GM23338 (cell line): ENCODE measurements around the gene PLG. TPM values are rescaled to one million over a fixed set of nuclear protein-coding genes. Genes with fewer than 3 reads are reported as not detected.

Experiments used
- ATAC-seq: fragments of 200-7000 bp; cut with Tn5 transposase; 3 replicates; pipeline ENCODE4 v1.9.1; 2020
- DNase-seq: peaks from one replicate; pipeline ENCODE4 v3.0.0-alpha.2; 2015; ENCODE audit warnings: low spot score
- H2AFZ ChIP-seq: fragments of 200-600 bp; sonication (generic); 2 replicates; pipeline ENCODE4 v1.8.0; 2016; ENCODE audit warnings: antibody characterized with exemption, mild to moderate bottlenecking, moderate library complexity
- H3F3A ChIP-seq: fragments of 200-600 bp; sonication (generic); replicated peaks from 2 replicates; pipeline ENCODE4 v1.8.0; 2017; ENCODE audit warnings: antibody characterized with exemption, mixed run types, low read depth
- H3K27ac ChIP-seq: fragments of 200-600 bp; sonication (generic); 2 replicates; pipeline ENCODE4 v1.6.1; 2016; ENCODE audit warnings: low read depth
- H3K27me3 ChIP-seq: fragments of 200-600 bp; sonication (generic); 2 replicates; pipeline ENCODE4 v1.8.0; 2016; ENCODE audit warnings: mild to moderate bottlenecking, mixed run types, moderate library complexity; ENCODE audit not compliant: insufficient read depth
- H3K36me3 ChIP-seq: fragments of 200-600 bp; sonication (generic); 2 replicates; pipeline ENCODE4 v1.8.0; 2016; ENCODE audit warnings: mild to moderate bottlenecking; ENCODE audit not compliant: insufficient read depth
- H3K4me1 ChIP-seq: fragments of 200-600 bp; sonication (generic); 2 replicates; pipeline ENCODE4 v1.8.0; 2016; ENCODE audit warnings: mild to moderate bottlenecking, moderate library complexity; ENCODE audit not compliant: insufficient read depth
- H3K4me2 ChIP-seq: fragments of 200-600 bp; sonication (generic); 2 replicates; pipeline ENCODE4 v1.7.1; 2017; ENCODE audit warnings: mixed run types
- H3K4me3 ChIP-seq: fragments of 200-600 bp; sonication (generic); 2 replicates; pipeline ENCODE4 v1.6.1; 2016; ENCODE audit warnings: mixed run types
- H3K79me2 ChIP-seq: fragments of 200-600 bp; sonication (generic); replicated peaks from 2 replicates; pipeline ENCODE4 v1.8.0; 2017; ENCODE audit warnings: mild to moderate bottlenecking; ENCODE audit not compliant: insufficient read depth
- H3K9me2 ChIP-seq: fragments of 200-600 bp; sonication (generic); 2 replicates; pipeline ENCODE4 v1.8.0; 2017; ENCODE audit not compliant: insufficient read depth
- H4K20me1 ChIP-seq: fragments of 200-600 bp; sonication (generic); replicated peaks from 2 replicates; pipeline ENCODE4 v1.8.0; 2017; ENCODE audit warnings: mild to moderate bottlenecking; ENCODE audit not compliant: insufficient read depth
- H3K27ac Mint-ChIP-seq: 2 replicates; pipeline ENCODE4 v1.8.0; 2020; ENCODE audit warnings: inconsistent platforms, mild to moderate bottlenecking, moderate library complexity, mixed read lengths
- H3K27me3 Mint-ChIP-seq: 3 replicates; pipeline ENCODE4 v1.8.0; 2022; ENCODE audit warnings: low read depth, mild to moderate bottlenecking, moderate library complexity, mixed read lengths, inconsistent platforms; ENCODE audit not compliant: insufficient read depth, poor library complexity
- H3K36me3 Mint-ChIP-seq: 3 replicates; pipeline ENCODE4 v1.8.0; 2021; ENCODE audit warnings: low read depth, mild to moderate bottlenecking, inconsistent platforms, moderate library complexity, mixed read lengths
- H3K4me1 Mint-ChIP-seq: 3 replicates; pipeline ENCODE4 v1.8.0; 2020; ENCODE audit warnings: mild to moderate bottlenecking, inconsistent platforms, mixed read lengths
- H3K4me3 Mint-ChIP-seq: 3 replicates; pipeline ENCODE4 v1.8.0; 2021; ENCODE audit warnings: moderate library complexity, mild to moderate bottlenecking, inconsistent platforms, mixed read lengths
- H3K9me3 Mint-ChIP-seq: 3 replicates; pipeline ENCODE4 v1.8.0; 2020; ENCODE audit warnings: moderate library complexity, mild to moderate bottlenecking, inconsistent platforms, mixed read lengths
- CREB1 ChIP-seq: fragments of 250-450 bp; sonication (Bioruptor Pico); IDR thresholded peaks from 2 replicates; pipeline ENCODE4 v1.5.0; 2020; ENCODE audit warnings: low read depth, mild to moderate bottlenecking, moderate library complexity
- EZH2 ChIP-seq: fragments of 200-600 bp; sonication (generic); IDR thresholded peaks from one replicate; pipeline ENCODE4 v1.8.0; 2017; ENCODE audit warnings: antibody characterized with exemption, mild to moderate bottlenecking, low read depth; ENCODE audit not compliant: unreplicated experiment
- JUNB ChIP-seq: IDR thresholded peaks from one replicate; pipeline ENCODE4 v1.6.1; 2016; ENCODE audit warnings: antibody characterized with exemption; ENCODE audit not compliant: unreplicated experiment
- NANOG ChIP-seq: IDR thresholded peaks from 2 replicates; pipeline ENCODE4 v1.6.1; 2016; ENCODE audit warnings: antibody characterized with exemption, borderline replicate concordance
- STAT1 ChIP-seq: IDR thresholded peaks from one replicate; pipeline ENCODE4 v1.6.1; 2016; ENCODE audit warnings: antibody characterized with exemption; ENCODE audit not compliant: unreplicated experiment
- polyA plus RNA-seq: library from polyadenylated mRNA; unstranded; fragments of >200 nt; fragmentation: Nextera tagmentation; extraction: Ambion mirVana; gene quantifications from 2 replicates; pipeline ENCODE4 v1.2.1, GENCODE V29; 2016
- total RNA-seq: library from RNA; depleted of rRNA; stranded (reverse); fragments of >200 nt; shearing (Covaris generic); gene quantifications from 2 replicates; pipeline ENCODE4 v1.2.3, GENCODE V29; 2014
- TF ChIP-seq, protein P1 (sequence below), 2 experiments: fragments of 200-600 bp in 1 of 2; sonication (generic) in 1 of 2; conservative IDR thresholded peaks; 2 replicates each; pipeline versions ENCODE4 v1.5.1 to v1.6.1; 2016 to 2017; ENCODE audit warnings: antibody characterized with exemption in 2 of 2, low read depth in 2 of 2, mild to moderate bottlenecking in 2 of 2, moderate library complexity in 1 of 2
- TF ChIP-seq, protein P2 (sequence below): fragments of 250-450 bp; sonication (Bioruptor Pico); IDR thresholded peaks from 2 replicates; pipeline ENCODE4 v1.5.0; 2020; ENCODE audit warnings: mild to moderate bottlenecking, moderate library complexity
- TF ChIP-seq, protein P3 (sequence below): IDR thresholded peaks from one replicate; pipeline ENCODE4 v1.6.1; 2018; ENCODE audit warnings: antibody characterized with exemption; ENCODE audit not compliant: unreplicated experiment

PLG gene
- total and polyA plus RNA-seq, 2 experiments from 2014 or later, result not detected

DNA sequence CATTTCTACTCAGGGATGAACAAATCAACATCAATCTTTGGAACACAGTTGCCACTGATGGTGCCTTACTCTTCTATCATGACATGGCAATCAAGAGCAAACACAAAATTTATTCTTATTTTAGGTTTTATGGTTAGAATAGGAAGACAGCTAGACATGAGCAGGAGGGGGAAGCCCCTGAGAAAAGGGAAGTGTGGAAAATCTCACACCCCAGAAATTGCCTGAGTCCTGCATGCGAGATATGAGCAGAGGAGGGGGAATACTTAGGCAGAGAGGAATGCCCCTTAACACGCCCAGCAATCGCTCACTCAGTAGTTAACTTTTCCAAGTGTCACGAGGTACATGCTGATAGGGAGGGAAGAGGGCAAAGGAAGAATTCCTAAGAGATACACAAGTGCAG lies 79.3 kb downstream of the PLG start (continued):
- TF ChIP-seq, protein P1, sequence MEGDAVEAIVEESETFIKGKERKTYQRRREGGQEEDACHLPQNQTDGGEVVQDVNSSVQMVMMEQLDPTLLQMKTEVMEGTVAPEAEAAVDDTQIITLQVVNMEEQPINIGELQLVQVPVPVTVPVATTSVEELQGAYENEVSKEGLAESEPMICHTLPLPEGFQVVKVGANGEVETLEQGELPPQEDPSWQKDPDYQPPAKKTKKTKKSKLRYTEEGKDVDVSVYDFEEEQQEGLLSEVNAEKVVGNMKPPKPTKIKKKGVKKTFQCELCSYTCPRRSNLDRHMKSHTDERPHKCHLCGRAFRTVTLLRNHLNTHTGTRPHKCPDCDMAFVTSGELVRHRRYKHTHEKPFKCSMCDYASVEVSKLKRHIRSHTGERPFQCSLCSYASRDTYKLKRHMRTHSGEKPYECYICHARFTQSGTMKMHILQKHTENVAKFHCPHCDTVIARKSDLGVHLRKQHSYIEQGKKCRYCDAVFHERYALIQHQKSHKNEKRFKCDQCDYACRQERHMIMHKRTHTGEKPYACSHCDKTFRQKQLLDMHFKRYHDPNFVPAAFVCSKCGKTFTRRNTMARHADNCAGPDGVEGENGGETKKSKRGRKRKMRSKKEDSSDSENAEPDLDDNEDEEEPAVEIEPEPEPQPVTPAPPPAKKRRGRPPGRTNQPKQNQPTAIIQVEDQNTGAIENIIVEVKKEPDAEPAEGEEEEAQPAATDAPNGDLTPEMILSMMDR (conservative IDR thresholded peaks at IDR 0.05; ENCODE audit: low read depth in 2 of 2), result no peak
- TF ChIP-seq EZH2, result no peak

DNA sequence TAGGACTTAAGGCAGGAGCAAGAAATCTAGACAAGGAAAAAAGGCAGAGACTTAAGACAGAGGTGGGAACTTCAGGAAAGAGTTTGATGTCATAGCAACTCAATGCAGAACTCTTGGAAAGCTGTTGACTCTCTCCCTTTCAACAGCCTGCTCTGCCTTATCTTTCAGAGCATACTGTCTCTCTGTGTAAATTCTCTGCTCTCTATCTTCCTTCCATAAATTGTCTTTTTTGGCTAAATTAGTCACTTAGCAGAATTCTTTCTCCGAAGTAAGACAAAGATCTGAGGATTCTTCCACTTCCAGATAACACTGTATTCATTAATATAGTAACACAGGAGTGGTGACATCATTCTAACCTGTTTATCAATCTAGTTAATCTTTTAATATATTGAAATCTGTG lies 80.2 kb downstream of the PLG start:
- H3K79me2 ChIP-seq, result no peaks in the 10 kb centered on the region
- H3K4me1 ChIP-seq, result no peaks in the 10 kb centered on the region
- H3K36me3 ChIP-seq, result no peaks in the 10 kb centered on the region
- ATAC-seq (no peak), DNase-seq (no peak)
- H3K4me3 ChIP-seq, result no peak overlapping the region
- H3K27ac Mint-ChIP-seq, result no peak overlapping the region
- H4K20me1 ChIP-seq, result no peaks in the 10 kb centered on the region
- H3K4me3 Mint-ChIP-seq, result no peak overlapping the region
- H3F3A ChIP-seq, result no peaks in the 10 kb centered on the region
- no peak overlapping the region for H3K4me2 ChIP-seq
- H3K9me3 Mint-ChIP-seq, result no peaks in the 10 kb centered on the region
- no peak overlapping the region for H2AFZ ChIP-seq
- H3K36me3 Mint-ChIP-seq, result no peaks in the 10 kb centered on the region
- no peaks in the 10 kb centered on the region for H3K4me1 Mint-ChIP-seq
- H3K9me2 ChIP-seq, result no peaks in the 10 kb centered on the region
- H3K27ac ChIP-seq, result no peak overlapping the region
- H3K27me3 ChIP-seq, result no peaks in the 10 kb centered on the region
- TF ChIP-seq, protein P2, sequence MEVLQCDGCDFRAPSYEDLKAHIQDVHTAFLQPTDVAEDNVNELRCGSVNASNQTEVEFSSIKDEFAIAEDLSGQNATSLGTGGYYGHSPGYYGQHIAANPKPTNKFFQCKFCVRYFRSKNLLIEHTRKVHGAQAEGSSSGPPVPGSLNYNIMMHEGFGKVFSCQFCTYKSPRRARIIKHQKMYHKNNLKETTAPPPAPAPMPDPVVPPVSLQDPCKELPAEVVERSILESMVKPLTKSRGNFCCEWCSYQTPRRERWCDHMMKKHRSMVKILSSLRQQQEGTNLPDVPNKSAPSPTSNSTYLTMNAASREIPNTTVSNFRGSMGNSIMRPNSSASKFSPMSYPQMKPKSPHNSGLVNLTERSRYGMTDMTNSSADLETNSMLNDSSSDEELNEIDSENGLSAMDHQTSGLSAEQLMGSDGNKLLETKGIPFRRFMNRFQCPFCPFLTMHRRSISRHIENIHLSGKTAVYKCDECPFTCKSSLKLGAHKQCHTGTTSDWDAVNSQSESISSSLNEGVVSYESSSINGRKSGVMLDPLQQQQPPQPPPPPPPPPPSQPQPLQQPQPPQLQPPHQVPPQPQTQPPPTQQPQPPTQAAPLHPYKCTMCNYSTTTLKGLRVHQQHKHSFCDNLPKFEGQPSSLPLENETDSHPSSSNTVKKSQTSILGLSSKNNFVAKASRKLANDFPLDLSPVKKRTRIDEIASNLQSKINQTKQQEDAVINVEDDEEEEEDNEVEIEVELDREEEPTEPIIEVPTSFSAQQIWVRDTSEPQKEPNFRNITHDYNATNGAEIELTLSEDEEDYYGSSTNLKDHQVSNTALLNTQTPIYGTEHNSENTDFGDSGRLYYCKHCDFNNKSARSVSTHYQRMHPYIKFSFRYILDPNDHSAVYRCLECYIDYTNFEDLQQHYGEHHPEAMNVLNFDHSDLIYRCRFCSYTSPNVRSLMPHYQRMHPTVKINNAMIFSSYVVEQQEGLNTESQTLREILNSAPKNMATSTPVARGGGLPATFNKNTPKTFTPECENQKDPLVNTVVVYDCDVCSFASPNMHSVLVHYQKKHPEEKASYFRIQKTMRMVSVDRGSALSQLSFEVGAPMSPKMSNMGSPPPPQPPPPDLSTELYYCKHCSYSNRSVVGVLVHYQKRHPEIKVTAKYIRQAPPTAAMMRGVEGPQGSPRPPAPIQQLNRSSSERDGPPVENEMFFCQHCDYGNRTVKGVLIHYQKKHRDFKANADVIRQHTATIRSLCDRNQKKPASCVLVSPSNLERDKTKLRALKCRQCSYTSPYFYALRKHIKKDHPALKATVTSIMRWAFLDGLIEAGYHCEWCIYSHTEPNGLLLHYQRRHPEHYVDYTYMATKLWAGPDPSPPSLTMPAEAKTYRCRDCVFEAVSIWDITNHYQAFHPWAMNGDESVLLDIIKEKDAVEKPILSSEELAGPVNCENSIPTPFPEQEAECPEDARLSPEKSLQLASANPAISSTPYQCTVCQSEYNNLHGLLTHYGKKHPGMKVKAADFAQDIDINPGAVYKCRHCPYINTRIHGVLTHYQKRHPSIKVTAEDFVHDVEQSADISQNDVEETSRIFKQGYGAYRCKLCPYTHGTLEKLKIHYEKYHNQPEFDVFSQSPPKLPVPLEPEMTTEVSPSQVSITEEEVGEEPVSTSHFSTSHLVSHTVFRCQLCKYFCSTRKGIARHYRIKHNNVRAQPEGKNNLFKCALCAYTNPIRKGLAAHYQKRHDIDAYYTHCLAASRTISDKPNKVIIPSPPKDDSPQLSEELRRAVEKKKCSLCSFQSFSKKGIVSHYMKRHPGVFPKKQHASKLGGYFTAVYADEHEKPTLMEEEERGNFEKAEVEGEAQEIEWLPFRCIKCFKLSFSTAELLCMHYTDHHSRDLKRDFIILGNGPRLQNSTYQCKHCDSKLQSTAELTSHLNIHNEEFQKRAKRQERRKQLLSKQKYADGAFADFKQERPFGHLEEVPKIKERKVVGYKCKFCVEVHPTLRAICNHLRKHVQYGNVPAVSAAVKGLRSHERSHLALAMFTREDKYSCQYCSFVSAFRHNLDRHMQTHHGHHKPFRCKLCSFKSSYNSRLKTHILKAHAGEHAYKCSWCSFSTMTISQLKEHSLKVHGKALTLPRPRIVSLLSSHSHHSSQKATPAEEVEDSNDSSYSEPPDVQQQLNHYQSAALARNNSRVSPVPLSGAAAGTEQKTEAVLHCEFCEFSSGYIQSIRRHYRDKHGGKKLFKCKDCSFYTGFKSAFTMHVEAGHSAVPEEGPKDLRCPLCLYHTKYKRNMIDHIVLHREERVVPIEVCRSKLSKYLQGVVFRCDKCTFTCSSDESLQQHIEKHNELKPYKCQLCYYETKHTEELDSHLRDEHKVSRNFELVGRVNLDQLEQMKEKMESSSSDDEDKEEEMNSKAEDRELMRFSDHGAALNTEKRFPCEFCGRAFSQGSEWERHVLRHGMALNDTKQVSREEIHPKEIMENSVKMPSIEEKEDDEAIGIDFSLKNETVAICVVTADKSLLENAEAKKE, result no peak
- no peak for TF ChIP-seq CREB1 (CRISPR knock-in tag)
- TF ChIP-seq, protein P3, sequence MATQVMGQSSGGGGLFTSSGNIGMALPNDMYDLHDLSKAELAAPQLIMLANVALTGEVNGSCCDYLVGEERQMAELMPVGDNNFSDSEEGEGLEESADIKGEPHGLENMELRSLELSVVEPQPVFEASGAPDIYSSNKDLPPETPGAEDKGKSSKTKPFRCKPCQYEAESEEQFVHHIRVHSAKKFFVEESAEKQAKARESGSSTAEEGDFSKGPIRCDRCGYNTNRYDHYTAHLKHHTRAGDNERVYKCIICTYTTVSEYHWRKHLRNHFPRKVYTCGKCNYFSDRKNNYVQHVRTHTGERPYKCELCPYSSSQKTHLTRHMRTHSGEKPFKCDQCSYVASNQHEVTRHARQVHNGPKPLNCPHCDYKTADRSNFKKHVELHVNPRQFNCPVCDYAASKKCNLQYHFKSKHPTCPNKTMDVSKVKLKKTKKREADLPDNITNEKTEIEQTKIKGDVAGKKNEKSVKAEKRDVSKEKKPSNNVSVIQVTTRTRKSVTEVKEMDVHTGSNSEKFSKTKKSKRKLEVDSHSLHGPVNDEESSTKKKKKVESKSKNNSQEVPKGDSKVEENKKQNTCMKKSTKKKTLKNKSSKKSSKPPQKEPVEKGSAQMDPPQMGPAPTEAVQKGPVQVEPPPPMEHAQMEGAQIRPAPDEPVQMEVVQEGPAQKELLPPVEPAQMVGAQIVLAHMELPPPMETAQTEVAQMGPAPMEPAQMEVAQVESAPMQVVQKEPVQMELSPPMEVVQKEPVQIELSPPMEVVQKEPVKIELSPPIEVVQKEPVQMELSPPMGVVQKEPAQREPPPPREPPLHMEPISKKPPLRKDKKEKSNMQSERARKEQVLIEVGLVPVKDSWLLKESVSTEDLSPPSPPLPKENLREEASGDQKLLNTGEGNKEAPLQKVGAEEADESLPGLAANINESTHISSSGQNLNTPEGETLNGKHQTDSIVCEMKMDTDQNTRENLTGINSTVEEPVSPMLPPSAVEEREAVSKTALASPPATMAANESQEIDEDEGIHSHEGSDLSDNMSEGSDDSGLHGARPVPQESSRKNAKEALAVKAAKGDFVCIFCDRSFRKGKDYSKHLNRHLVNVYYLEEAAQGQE, result no peak
- no peak for TF ChIP-seq NANOG
- no peak for TF ChIP-seq JUNB
- no peak for TF ChIP-seq STAT1
- peaks cover 2% of the 10 kb centered on the region for H3K27me3 Mint-ChIP-seq
